ENCODE results near the gene LRRC59. TPM values are rescaled to one million over a fixed set of nuclear protein-coding genes. Genes with fewer than 3 reads are reported as not detected.

The LRRC59 gene
- total RNA-seq, 1 donor from 2014 or later = 75.3 TPM

DNA sequence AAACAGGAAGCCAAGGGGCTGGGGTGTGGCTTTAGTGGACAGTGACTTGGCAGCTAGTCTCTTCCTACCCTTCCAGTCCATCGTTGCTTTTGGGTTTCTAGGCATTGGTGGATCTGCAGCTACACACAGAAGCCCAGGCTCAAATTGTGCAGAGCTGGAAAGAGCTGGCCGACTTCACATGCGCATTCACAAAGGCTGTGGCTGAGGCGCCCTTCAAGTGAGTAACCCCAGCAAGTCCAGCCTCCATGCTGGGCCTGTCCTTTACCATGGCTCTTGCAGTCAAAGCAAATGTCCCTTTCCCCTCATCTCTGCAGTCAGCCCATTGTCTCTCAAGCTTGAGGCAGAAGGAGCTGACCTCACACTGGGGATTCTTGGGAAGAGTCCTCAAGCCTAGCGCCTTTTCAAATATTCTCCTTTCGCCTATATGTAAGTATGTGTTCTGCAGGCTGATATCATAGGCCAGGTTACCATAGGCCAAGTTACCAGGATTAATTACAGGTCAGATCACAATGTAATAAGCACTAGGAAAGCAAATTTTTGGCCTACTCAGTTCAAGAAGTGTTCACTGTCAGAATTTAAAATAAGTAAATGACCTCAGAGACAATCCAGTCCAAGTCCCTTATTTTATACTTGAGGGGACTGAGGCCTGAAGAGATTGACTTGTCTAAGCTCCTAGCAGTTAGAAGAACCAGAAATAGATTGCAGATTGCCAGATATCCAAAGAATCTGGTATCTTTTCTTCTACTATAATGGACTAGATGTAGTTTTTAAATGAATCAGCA is 17.8 kb downstream of the LRRC59 start:
- Mint-ChIP-seq H3K4me3 (no peak overlapping the region), H3K4me1 (ENCODE audit: unreplicated experiment) (no peaks in the 10 kb centered on the region), H3K27ac (no peak overlapping the region), H3K27me3 (no peaks in the 10 kb centered on the region), H3K36me3 (peaks cover 9% of the 10 kb centered on the region), H3K9me3 (no peaks in the 10 kb centered on the region)
- no peak for DNase-seq (ENCODE audit: extremely low spot score, unreplicated experiment)
- no peak for TF ChIP-seq CTCF (conservative IDR thresholded peaks at IDR 0.05)

- no peak for TF ChIP-seq CTCF (conservative IDR thresholded peaks at IDR 0.05)
- Mint-ChIP-seq H3K9me3 (no peaks in the 10 kb centered on the region), H3K27me3 (no peaks in the 10 kb centered on the region), H3K27ac (no peak overlapping the region), H3K36me3 (peaks cover 11% of the 10 kb centered on the region), H3K4me1 (ENCODE audit: unreplicated experiment) (peaks cover 26% of the 10 kb centered on the region), H3K4me3 (no peak overlapping the region)
- DNase-seq (ENCODE audit: extremely low spot score, unreplicated experiment) = no peak
Observed at GRCh38 chr17:50375858-50376538, 21.3 kb downstream of the LRRC59 start.

GRCh38 chr17:50373705-50374104 is 23.6 kb downstream of the LRRC59 start:
- H3K36me3 Mint-ChIP-seq = peaks cover 11% of the 10 kb centered on the region
- H3K4me3 Mint-ChIP-seq = peak overlapping the region; percentile 100
- no peak for DNase-seq (ENCODE audit: extremely low spot score, unreplicated experiment)
- no peaks in the 10 kb centered on the region for H3K27me3 Mint-ChIP-seq
- no peak for TF ChIP-seq CTCF (conservative IDR thresholded peaks at IDR 0.05)
- H3K4me1 Mint-ChIP-seq (ENCODE audit: unreplicated experiment) = peaks cover 29% of the 10 kb centered on the region
- no peak overlapping the region for H3K27ac Mint-ChIP-seq
- H3K9me3 Mint-ChIP-seq = no peaks in the 10 kb centered on the region

DNA sequence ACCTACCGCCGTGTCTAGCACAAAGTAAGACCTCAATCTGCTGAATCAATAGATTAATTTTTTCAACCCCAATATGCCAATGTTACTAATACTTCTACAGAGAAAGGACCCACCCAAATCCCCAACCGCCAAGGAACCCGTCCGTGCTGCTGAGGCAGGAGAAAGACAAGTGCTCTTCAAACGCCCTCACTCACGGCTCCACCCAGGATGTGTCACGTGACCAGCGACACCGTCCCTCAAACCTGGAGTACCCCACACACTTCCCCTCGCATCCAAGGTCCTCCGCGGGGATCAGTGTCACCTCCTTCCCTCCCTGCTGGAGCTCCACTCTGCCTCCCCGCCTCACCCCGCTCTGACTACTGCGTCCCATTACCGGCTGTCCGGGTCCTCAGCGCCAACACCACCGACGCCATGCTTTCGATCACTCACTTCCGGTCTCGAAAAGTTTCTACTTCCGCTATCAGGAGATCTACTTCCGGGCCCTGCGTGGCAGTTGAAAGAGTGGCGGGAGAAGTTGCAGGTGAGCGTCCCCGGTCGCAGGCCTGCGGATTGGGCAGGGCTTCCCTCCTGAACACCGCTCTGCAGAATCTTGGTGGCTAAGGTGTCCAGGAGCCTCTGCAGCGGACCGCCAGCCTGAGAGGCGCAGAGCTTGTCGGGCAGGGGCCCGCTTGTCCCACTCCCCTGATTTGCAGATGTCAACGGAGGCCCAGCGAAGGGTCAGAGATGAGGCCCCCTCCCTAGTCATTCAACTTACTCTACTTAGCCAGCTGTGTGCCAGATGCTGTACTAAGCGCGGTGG is 24.4 kb downstream of the LRRC59 start, which contains the start of the genes EME1 and MRPL27:
Gene EME1, plus strand, starts transcription at position 472 of the 799 bp plus-strand sequence. CDS start 1,980 bp downstream, outside the sequence.
Gene MRPL27, minus strand, starts transcription at position 427 of the 799 bp plus-strand sequence. Its CDS starts 14 bp downstream, at position 413.
- H3K4me1 Mint-ChIP-seq (ENCODE audit: unreplicated experiment) = peaks cover 29% of the 10 kb centered on the region
- no peaks in the 10 kb centered on the region for H3K27me3 Mint-ChIP-seq
- H3K27ac Mint-ChIP-seq = peak within 1 kb of the TSS; percentile 99
- peaks cover 11% of the 10 kb centered on the region for H3K36me3 Mint-ChIP-seq
- peak within 1 kb of the TSS; percentile 100 for H3K4me3 Mint-ChIP-seq
- peak; percentile 85 for DNase-seq (ENCODE audit: extremely low spot score, unreplicated experiment)
- H3K9me3 Mint-ChIP-seq = no peaks in the 10 kb centered on the region
- TF ChIP-seq CTCF (conservative IDR thresholded peaks at IDR 0.05) = no peak

- no peaks in the 10 kb centered on the region for H3K9me3 Mint-ChIP-seq
Observed at GRCh38 chr17:50372222-50372757, 25.0 kb downstream of the LRRC59 start.

More at GRCh38 chr17:50372222-50372757, 25.0 kb downstream of the LRRC59 start:
- no peak for TF ChIP-seq CTCF (conservative IDR thresholded peaks at IDR 0.05)
- Mint-ChIP-seq H3K4me3 (peak overlapping the region; percentile 100), H3K36me3 (peaks cover 11% of the 10 kb centered on the region), H3K4me1 (ENCODE audit: unreplicated experiment) (peaks cover 29% of the 10 kb centered on the region), H3K27me3 (no peaks in the 10 kb centered on the region), H3K27ac (peak overlapping the region; percentile 99)
- no peak for DNase-seq (ENCODE audit: extremely low spot score, unreplicated experiment)
